ENCODE data around the gene PSMC2. TPM values are rescaled to one million over a fixed set of nuclear protein-coding genes. Genes with fewer than 3 reads are reported as not detected.

PSMC2 gene
- total and polyA plus RNA-seq, 7 donors = 146 to 524 (median 244) TPM

DNA sequence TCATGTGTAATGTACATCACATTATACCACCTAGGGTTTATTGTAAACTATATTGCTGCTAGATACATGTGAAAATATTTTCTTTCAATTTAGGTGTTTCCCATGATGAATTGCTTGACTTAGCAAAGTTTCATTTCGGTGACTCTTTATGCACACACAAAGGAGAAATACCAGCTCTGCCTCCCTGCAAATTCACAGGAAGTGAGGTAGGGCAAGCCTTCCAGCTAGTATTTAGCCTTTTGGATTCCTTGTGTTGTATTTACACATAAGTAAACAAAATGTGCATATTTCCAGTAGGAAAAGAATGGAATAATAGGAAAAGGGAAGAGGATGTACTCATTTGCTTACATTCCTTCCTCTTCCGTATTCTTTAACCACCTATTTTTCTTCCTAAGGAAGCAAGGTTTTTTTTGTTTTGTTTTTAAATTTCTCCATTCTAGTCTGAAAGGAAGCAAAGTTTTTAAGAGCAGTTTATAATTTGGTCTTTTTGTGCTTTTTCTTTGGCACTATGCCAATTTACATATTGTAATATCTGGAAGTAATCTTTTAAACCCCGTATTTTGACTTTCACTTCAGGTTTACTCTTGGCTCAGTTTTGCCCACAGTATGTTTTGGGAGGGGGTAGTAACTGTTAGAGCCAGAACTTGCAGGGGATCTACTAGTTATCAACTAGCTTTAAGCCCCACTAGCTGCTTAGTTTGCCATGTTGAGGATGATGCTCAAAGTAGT is 39.8 kb upstream of the PSMC2 start:
- intact Hi-C loops (cut with DNase I) = loop anchor here in 1 of 2 donors (5.0 kb wide), 1 partner anchor 55 kb away; no protein-coding TSS in a partner anchor
- Histone ChIP-seq H3K9me3 (no peaks in the 10 kb centered on the region), H3K36me3 (ENCODE audit: insufficient read depth in 1 of 2, low read depth in 1 of 2) (peaks cover 6 to 100% of the 10 kb centered on the region in 2 donors), H3K27me3 (ENCODE audit: insufficient read depth in 3 of 3, low read length in 2 of 3) (no peaks in the 10 kb centered on the region), H3K4me1 (no peaks in the 10 kb centered on the region), H3K27ac (no peak overlapping the region), H3K4me3 (no peak overlapping the region)
- WGBS, 3 donors = 75 to 84% (median 80%) methylated on average over 3 of the region's 3 CpGs
- no peak for ATAC-seq
- no peak for DNase-seq
- no peak for TF ChIP-seq CTCF (IDR thresholded peaks at IDR 0.05)

- TF ChIP-seq CTCF (IDR thresholded peaks at IDR 0.05) = no peak
- Histone ChIP-seq H3K27me3 (ENCODE audit: insufficient read depth in 3 of 3, low read length in 2 of 3) (no peaks in the 10 kb centered on the region), H3K9me3 (no peaks in the 10 kb centered on the region), H3K4me1 (no peaks in the 10 kb centered on the region), H3K27ac (no peak overlapping the region), H3K4me3 (no peak overlapping the region), H3K36me3 (ENCODE audit: insufficient read depth in 1 of 2, low read depth in 1 of 2) (peaks cover 22 to 100% of the 10 kb centered on the region in 2 donors)
- no peak for ATAC-seq
- intact Hi-C loops (cut with DNase I) = loop anchor here in 1 of 2 donors (5.0 kb wide), 1 partner anchor 47 kb away; no protein-coding TSS in a partner anchor
- DNase-seq = no peak
- WGBS, 3 donors = 82 to 91% (median 85%) methylated on average over 2 of the region's 2 CpGs
These were observed 32.6 kb upstream of the PSMC2 start for GRCh38 chr7:103314852-103315251.

GRCh38 chr7:103316380-103316941 is 31.0 kb upstream of the PSMC2 start:
- ATAC-seq = no peak
- no peak overlapping the region for H3K4me3 ChIP-seq
- 87 to 95% (median 89%) methylated on average over 2 of the region's 2 CpGs for WGBS, 3 donors
- H3K27ac ChIP-seq = no peak overlapping the region
- H3K9me3 ChIP-seq = no peaks in the 10 kb centered on the region
- DNase-seq = no peak
- peaks cover 21 to 100% of the 10 kb centered on the region in 2 donors for H3K36me3 ChIP-seq (ENCODE audit: insufficient read depth in 1 of 2, low read depth in 1 of 2)
- no peaks in the 10 kb centered on the region for H3K4me1 ChIP-seq
- intact Hi-C loops (cut with DNase I) = no loop called here
- no peak for TF ChIP-seq CTCF (IDR thresholded peaks at IDR 0.05)
- no peaks in the 10 kb centered on the region for H3K27me3 ChIP-seq (ENCODE audit: insufficient read depth in 3 of 3, low read length in 2 of 3)

DNA sequence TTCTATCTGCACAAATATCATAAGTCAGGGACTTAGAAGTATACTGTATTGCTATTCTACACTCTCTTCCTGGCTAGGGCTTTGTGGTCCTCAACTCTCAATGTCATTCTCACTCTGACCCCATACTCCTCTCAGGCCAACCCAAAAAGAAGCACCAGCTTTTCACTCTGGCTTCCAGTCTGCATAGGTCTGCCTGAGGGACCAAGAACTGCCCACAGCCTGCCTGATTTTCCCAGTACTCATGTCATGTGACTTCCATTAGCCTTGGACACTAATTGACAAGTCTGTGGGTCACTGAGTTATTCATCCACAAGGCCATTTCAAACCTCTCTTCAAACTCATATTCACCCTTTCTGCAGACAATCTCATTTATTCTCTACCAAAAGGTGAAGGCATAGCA is 30.4 kb upstream of the PSMC2 start:
- intact Hi-C loops (cut with DNase I) = no loop called here

More for the DNA sequence above, 30.4 kb upstream of the PSMC2 start:
- Histone ChIP-seq H3K27ac (no peak overlapping the region), H3K27me3 (ENCODE audit: insufficient read depth in 3 of 3, low read length in 2 of 3) (no peaks in the 10 kb centered on the region), H3K9me3 (no peaks in the 10 kb centered on the region), H3K4me3 (no peak overlapping the region), H3K4me1 (no peaks in the 10 kb centered on the region), H3K36me3 (ENCODE audit: insufficient read depth in 1 of 2, low read depth in 1 of 2) (peaks cover 21 to 100% of the 10 kb centered on the region in 2 donors)
- no peak for ATAC-seq
- DNase-seq = no peak
- TF ChIP-seq CTCF (IDR thresholded peaks at IDR 0.05) = no peak
